PC-9 (cell line): ENCODE measurements around the gene CMTM7. TPM values are rescaled to one million over a fixed set of nuclear protein-coding genes. Genes with fewer than 3 reads are reported as not detected.
"Not testable (repeated sequence)": the region's sequence is repeated elsewhere in the genome, so short reads cannot be mapped to it uniquely, and the experiment has no call there.

Experiments
- BruUV-seq: library from RNA; stranded (reverse); fragments of 400-500 nt; replicated peaks from 2 replicates; lab custom pipeline; 2021; lab: Mats Ljungman, UMichigan
- CTCF ChIA-PET: fragments of 300-600 bp; sonication (Branson Sonifier 250); formaldehyde crosslinking; loops from one replicate; lab custom pipeline; 2022; ENCODE audit warnings: antibody characterized with exemption; lab: Charles Lee
- POLR2A ChIA-PET: fragments of 300-600 bp; sonication (Branson Sonifier 250); formaldehyde crosslinking; loops from one replicate; lab custom pipeline; 2022; ENCODE audit warnings: antibody characterized with exemption; ENCODE audit not compliant: unreplicated experiment; lab: Charles Lee
- DNase-seq, 2 experiments: peaks; one replicate each; pipeline versions ENCODE4 v3.0.0 to v3.0.0-alpha.2; 2015 to 2022; ENCODE audit warnings: mixed read lengths in 1 of 2
- H2AFZ ChIP-seq: fragments of 200-600 bp; sonication (generic); 2 replicates; pipeline ENCODE4 v1.8.1; 2017; ENCODE audit warnings: antibody characterized with exemption
- H3F3A ChIP-seq: fragments of 200-600 bp; sonication (generic); 2 replicates; pipeline ENCODE4 v1.8.1; 2017; ENCODE audit warnings: antibody characterized with exemption, mild to moderate bottlenecking, low read depth; ENCODE audit not compliant: insufficient read depth
- H3K27ac ChIP-seq: fragments of 200-600 bp; sonication (generic); 2 replicates; pipeline ENCODE4 v1.6.1; 2016; ENCODE audit warnings: mixed run types
- H3K27me3 ChIP-seq: fragments of 200-600 bp; sonication (generic); 2 replicates; pipeline ENCODE4 v1.6.1; 2016; ENCODE audit warnings: low read depth, mixed run types; ENCODE audit not compliant: insufficient read depth
- H3K36me3 ChIP-seq: fragments of 200-600 bp; sonication (generic); 2 replicates; pipeline ENCODE4 v1.6.1; 2016; ENCODE audit warnings: low read depth, mixed run types
- H3K4me1 ChIP-seq: fragments of 200-600 bp; sonication (generic); replicated peaks from 2 replicates; pipeline ENCODE4 v1.6.1; 2016; ENCODE audit warnings: mixed run types; ENCODE audit not compliant: insufficient read depth
- H3K4me2 ChIP-seq: fragments of 200-600 bp; sonication (generic); 2 replicates; pipeline ENCODE4 v1.6.1; 2017; ENCODE audit warnings: mixed run types
- H3K4me3 ChIP-seq: fragments of 200-600 bp; sonication (generic); 2 replicates; pipeline ENCODE4 v1.6.1; 2016; ENCODE audit warnings: mixed run types
- H3K79me2 ChIP-seq: fragments of 200-600 bp; sonication (generic); 2 replicates; pipeline ENCODE4 v1.6.1; 2017; ENCODE audit warnings: low read depth, mixed run types
- H3K9me2 ChIP-seq: fragments of 200-600 bp; sonication (generic); 2 replicates; pipeline ENCODE4 v1.8.1; 2017; ENCODE audit warnings: mild to moderate bottlenecking; ENCODE audit not compliant: insufficient read depth
- H3K9me3 ChIP-seq: fragments of 200-600 bp; sonication (generic); 2 replicates; pipeline ENCODE4 v1.8.1; 2016; ENCODE audit warnings: low read depth; ENCODE audit not compliant: insufficient read depth
- H4K20me1 ChIP-seq: fragments of 200-600 bp; sonication (generic); 2 replicates; pipeline ENCODE4 v1.8.1; 2017; ENCODE audit not compliant: insufficient read depth
- EZH2 ChIP-seq: fragments of 200-600 bp; sonication (generic); IDR thresholded peaks from 2 replicates; pipeline ENCODE4 v1.8.0; 2017; ENCODE audit warnings: antibody characterized with exemption, low read depth
- intact Hi-C: fragments of 100-400 bp; cut with micrococcal nuclease; formaldehyde crosslinking; loops from one replicate; pipeline ENCODE4 v1.10.0; 2022; ENCODE audit not compliant: unreplicated experiment
- total RNA-seq: library from RNA; stranded (reverse); gene quantifications from 2 replicates; pipeline ENCODE4 v1.2.3, GENCODE V29; 2021
- TF ChIP-seq, protein P1 (sequence below): fragments of 200-600 bp; sonication (generic); conservative IDR thresholded peaks from 2 replicates; pipeline ENCODE4 v1.6.1; 2017; ENCODE audit warnings: mixed run types, antibody characterized with exemption, mild to moderate bottlenecking, moderate library complexity

Gene CMTM7
- total RNA-seq, 1 experiment from 2014 or later = 37.1 TPM

DNA sequence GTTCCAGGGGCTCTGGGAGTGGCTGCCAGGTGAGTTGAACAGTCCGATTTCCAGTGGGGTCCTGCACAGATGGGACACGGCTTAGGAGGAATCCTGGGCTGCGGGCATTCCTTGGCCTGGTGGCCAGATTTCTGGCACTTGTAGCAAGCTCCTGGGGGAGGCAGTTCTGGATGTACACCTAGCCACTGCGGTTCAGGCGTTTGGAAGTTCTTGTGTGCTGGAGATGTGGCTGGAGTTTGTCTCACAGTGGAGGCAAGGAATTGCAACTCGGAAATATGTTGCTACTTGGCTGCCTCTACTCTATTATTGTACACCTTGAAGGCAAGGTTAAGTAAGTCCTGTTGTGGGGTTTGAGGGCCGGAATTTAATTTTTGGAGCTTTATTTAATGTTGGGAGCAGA is 73.1 kb downstream of the CMTM7 start:
- H3K27ac ChIP-seq, CTCF ChIA-PET, H3K4me2 ChIP-seq, BruUV-seq, DNase-seq, H3K4me3 ChIP-seq, H3K9me3 ChIP-seq, H2AFZ ChIP-seq, H3K27me3 ChIP-seq, H3K79me2 ChIP-seq, POLR2A ChIA-PET, H4K20me1 ChIP-seq, H3K9me2 ChIP-seq, H3K36me3 ChIP-seq: not testable (repeated sequence)
- intact Hi-C loops = loop anchor here (5.0 kb wide), 2 partner anchors 72 to 167 kb away; partner anchors contain the start of gene CMTM7
- Histone ChIP-seq H3K4me1 (peaks cover 12% of the 10 kb centered on the region), H3F3A (peaks cover 14% of the 10 kb centered on the region; the same call in 1 of the 2 replicates)

DNA sequence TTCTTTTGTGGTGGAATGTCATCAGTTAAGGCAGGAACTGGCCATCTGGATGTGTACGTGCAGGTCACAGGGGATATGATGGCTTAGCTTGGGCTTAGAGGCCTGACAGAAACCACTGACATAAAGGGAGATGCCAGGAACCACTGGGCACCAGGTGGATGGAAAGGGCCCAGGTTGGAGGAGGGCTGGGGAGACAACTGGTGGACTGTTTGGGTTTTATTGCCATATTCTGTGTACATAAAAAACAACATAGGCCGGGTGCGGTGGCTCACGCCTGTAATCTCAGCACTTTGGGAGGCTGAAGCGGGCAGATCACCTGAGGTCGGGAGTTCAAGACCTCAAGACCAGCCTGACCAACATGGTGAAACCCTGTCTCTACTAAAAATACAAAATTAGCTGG is 75.2 kb downstream of the CMTM7 start:
- H4K20me1 ChIP-seq, H3K9me2 ChIP-seq, H3K27me3 ChIP-seq, BruUV-seq, POLR2A ChIA-PET, H3K79me2 ChIP-seq, H3K27ac ChIP-seq, DNase-seq, H3K4me2 ChIP-seq, H3K4me3 ChIP-seq, H3K36me3 ChIP-seq, H3K9me3 ChIP-seq, H2AFZ ChIP-seq: not testable (repeated sequence)
- CTCF ChIA-PET = interaction anchor here (1.6 kb wide), 1 partner anchor 92 kb away, joined by 7 read pairs; no protein-coding TSS in a partner anchor
- H3F3A ChIP-seq = peaks cover 22% of the 10 kb centered on the region; the same call in 1 of the 2 replicates
- H3K4me1 ChIP-seq = peaks cover 21% of the 10 kb centered on the region
- intact Hi-C loops = loop anchor here (5.0 kb wide), 2 partner anchors 75 to 170 kb away; partner anchors contain the start of gene CMTM7

DNA sequence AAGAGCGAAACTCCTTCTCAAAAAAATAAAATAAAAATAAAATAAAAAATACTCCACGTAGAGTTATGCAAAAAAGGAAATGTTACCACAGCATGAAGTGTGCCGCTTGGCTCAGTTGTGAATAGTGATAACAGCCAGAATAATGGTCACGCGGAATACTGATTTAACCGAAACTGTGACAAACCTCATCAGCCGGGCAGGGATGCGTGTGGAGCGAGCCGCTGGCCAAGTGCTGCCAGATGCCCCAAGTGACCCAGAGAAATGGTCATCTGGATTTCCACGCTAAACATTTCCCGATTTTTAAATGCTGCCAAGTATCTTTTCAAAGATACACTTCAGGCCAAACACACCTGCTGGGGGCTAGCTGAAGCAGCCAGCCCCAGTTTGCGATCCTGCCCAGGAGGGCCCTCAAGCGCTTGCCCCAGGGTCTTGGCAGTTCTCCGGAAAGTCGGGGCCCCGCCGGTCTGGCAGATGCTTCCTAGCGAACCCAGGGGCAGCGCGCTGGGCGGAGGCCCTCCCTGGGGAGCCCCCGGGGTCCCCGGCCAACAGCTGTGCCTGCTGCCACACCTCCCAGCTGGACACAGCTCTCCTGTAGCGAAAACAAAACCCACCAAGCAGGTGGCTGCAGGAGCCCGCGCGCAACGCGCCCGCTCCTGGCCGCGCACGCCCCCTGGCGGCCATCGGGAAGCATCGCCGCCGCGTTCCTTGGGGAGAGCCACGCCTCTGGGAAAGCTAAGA is 75.8 kb downstream of the CMTM7 start:
- POLR2A ChIA-PET = interaction anchor here (0.5 kb wide), 2 partner anchors 71 to 189 kb away, joined by 3 to 13 read pairs; no protein-coding TSS in a partner anchor
- H3K4me1 ChIP-seq = peaks cover 21% of the 10 kb centered on the region
- peaks cover 3% of the 10 kb centered on the region; the same call in 1 of the 2 replicates for H3K79me2 ChIP-seq
- no peak overlapping the region for H3K27ac ChIP-seq
- H3K9me2 ChIP-seq = no peaks in the 10 kb centered on the region
- no peak overlapping the region for H3K4me2 ChIP-seq
- TF ChIP-seq, protein P1, sequence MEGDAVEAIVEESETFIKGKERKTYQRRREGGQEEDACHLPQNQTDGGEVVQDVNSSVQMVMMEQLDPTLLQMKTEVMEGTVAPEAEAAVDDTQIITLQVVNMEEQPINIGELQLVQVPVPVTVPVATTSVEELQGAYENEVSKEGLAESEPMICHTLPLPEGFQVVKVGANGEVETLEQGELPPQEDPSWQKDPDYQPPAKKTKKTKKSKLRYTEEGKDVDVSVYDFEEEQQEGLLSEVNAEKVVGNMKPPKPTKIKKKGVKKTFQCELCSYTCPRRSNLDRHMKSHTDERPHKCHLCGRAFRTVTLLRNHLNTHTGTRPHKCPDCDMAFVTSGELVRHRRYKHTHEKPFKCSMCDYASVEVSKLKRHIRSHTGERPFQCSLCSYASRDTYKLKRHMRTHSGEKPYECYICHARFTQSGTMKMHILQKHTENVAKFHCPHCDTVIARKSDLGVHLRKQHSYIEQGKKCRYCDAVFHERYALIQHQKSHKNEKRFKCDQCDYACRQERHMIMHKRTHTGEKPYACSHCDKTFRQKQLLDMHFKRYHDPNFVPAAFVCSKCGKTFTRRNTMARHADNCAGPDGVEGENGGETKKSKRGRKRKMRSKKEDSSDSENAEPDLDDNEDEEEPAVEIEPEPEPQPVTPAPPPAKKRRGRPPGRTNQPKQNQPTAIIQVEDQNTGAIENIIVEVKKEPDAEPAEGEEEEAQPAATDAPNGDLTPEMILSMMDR = peak; percentile 80
- no peak for TF ChIP-seq EZH2
- H3K27me3 ChIP-seq = no peaks in the 10 kb centered on the region
- intact Hi-C loops = loop anchor here (2.0 to 5.0 kb wide), 4 partner anchors 67 to 170 kb away; partner anchors contain the start of gene CMTM7
- CTCF ChIA-PET = interaction anchor here (0.6 to 1.6 kb wide), 3 partner anchors 38 to 93 kb away, joined by 3 to 7 read pairs (median 4); no protein-coding TSS in a partner anchor
- no peak overlapping the region for H3K4me3 ChIP-seq
- no peak overlapping the region for H2AFZ ChIP-seq
- H3K9me3 ChIP-seq = no peaks in the 10 kb centered on the region
- H4K20me1 ChIP-seq = no peaks in the 10 kb centered on the region
- peaks cover 22% of the 10 kb centered on the region; the same call in 1 of the 2 replicates for H3F3A ChIP-seq
- no TSS peak for BruUV-seq
- peak; percentile 42 to 73 for DNase-seq
- no peaks in the 10 kb centered on the region for H3K36me3 ChIP-seq
